ENCODE measurements around the gene XG.
"Not testable (repeated sequence)": the region's sequence is repeated elsewhere in the genome, so short reads cannot be mapped to it uniquely, and the experiment has no call there.

Gene XG

GRCh38 chrX:2735270-2735669 lies 16.6 kb upstream of the XG start:
- no peak for DNase-seq

- DNase-seq, result no peak
These were observed 11.2 kb upstream of the XG start for GRCh38 chrX:2740672-2741071.

GRCh38 chrX:2741386-2741785 lies 10.5 kb upstream of the XG start:
- no peak for DNase-seq

GRCh38 chrX:2746250-2746649 lies 5.6 kb upstream of the XG start:
- DNase-seq, result not testable (repeated sequence)

- no peak for DNase-seq
These were observed 3.5 kb upstream of the XG start for GRCh38 chrX:2748171-2748814.

GRCh38 chrX:2748815-2749188 lies 3.0 kb upstream of the XG start:
- no peak for DNase-seq

GRCh38 chrX:2751291-2751690 lies 549 bp upstream of the XG start:
- DNase-seq, result no peak

- DNase-seq, result not testable (repeated sequence)
These were observed 601 bp downstream of the XG start for GRCh38 chrX:2752441-2752840.

GRCh38 chrX:2755163-2755715 lies 3.4 kb downstream of the XG start:
- DNase-seq, result not testable (repeated sequence)

- DNase-seq, result no peak
These were observed 4.7 kb downstream of the XG start for GRCh38 chrX:2756548-2756947.

- DNase-seq, result no peak
These were observed 9.4 kb downstream of the XG start for GRCh38 chrX:2761246-2761645.

GRCh38 chrX:2762671-2763070 lies 10.8 kb downstream of the XG start:
- DNase-seq, result not testable (repeated sequence)

- DNase-seq, result not testable (repeated sequence)
These were observed 13.1 kb downstream of the XG start for GRCh38 chrX:2764766-2765548.

GRCh38 chrX:2765549-2765830 lies 13.7 kb downstream of the XG start:
- no peak for DNase-seq

GRCh38 chrX:2766906-2767305 lies 15.1 kb downstream of the XG start:
- no peak for DNase-seq

- DNase-seq, result no peak
These were observed 16.0 kb downstream of the XG start for GRCh38 chrX:2767631-2768455.

GRCh38 chrX:2769615-2770014 lies 17.8 kb downstream of the XG start:
- DNase-seq, result no peak

- DNase-seq, result not testable (repeated sequence)
These were observed 21.6 kb downstream of the XG start for GRCh38 chrX:2773166-2774055.

GRCh38 chrX:2774057-2774456 lies 22.2 kb downstream of the XG start:
- no peak for DNase-seq

- DNase-seq, result no peak
These were observed 22.9 kb downstream of the XG start for GRCh38 chrX:2774776-2775175.

- not testable (repeated sequence) for DNase-seq
These were observed 28.8 kb downstream of the XG start for GRCh38 chrX:2780472-2781225.

GRCh38 chrX:2781226-2781571 lies 29.4 kb downstream of the XG start:
- DNase-seq, result no peak

All from midbrain (tissue), 1 donor.